ENCODE data around the gene CATSPERZ. TPM values are rescaled to one million over a fixed set of nuclear protein-coding genes. Genes with fewer than 3 reads are reported as not detected.

Gene CATSPERZ
- polyA plus RNA-seq, 3 donors: 0.15 TPM; not detected in 1

DNA sequence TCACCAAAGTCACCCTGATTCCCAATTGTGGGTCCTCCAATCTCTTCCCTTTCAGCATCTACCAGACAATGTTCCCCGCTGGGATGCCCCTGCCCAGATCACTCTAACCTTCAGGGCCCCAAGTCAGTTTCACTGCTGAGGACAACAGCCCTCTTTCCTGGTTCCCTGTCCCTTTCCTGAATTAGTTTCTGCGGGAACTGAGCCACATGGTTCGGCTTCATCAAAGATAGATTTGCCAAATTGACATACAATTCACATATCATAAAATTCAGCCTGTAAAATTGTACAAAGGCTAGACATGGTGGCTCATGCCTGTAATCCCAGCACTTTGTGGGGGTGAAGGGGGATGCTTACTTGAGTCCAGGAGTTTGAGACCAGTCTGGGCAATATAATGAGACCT lies 27.8 kb downstream of the CATSPERZ start:
- no peak overlapping the region for H3K27ac ChIP-seq (ENCODE audit: low read depth, low read length)
- WGBS, 3 donors: 75 to 86% (median 82%) methylated on average over 3 of the region's 3 CpGs

DNA sequence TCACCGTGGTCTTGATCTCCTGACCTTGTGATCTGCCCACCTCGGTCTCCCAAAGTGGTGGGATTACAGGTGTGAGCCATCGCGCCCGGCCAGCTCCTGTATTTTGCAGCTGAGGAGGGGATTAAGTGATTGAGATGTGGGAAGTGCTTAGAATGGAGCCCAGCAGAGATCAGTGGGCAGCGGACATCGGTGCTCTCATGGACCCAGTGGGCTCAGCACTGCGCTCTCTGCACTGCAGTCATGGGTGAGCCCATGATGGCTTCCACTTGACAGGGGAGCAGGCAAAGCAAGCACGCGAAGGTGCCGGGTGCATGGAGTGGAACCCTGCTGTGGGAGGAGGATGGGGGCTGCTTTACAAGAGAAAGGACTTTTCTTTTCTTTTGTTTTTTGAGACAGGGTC lies 30.7 kb downstream of the CATSPERZ start:
- 83 to 90% (median 87%) methylated on average over 11 of the region's 11 CpGs for WGBS, 3 donors
- no peak overlapping the region for H3K27ac ChIP-seq (ENCODE audit: low read depth, low read length)

DNA sequence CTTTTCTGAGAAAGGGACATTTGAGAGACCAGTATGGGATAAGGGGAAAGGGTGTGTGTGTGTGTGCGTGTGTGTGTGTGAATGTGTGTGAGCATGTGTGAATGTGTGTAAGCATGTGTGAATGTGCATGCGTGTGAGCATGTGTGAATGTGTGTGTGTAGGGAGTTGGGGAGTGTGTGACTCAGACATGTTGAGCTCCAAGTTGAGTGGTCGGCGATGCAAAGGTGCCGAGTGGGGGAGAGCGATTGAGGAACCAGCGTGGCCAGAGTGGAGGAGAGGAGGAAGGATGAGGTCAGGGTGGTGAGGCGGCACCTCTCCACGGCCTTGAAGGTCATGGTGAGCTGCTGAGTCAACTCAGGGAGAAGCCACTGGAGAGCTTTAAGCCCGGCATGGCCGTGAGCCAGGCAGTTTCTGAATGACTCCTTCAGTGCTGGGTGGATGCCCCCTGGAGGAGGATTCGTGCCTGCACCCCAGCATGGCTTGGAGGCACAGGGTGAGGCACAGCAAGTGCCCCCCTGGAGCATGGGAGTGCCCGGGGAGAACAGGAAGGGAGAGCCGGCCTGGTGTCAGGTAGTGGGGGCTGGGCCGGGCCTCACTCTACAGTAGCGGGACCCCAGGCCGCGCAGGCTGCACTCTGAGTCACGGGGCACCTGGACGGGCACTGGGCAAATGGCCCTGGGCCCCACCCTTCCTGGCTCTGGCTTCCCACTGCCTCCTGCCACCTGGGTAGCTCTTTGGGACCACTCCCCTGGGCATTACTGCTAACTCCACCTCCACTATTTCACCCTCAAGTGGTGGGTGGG lies 31.6 kb downstream of the CATSPERZ start:
- no peak overlapping the region for H3K27ac ChIP-seq (ENCODE audit: low read depth, low read length)
- WGBS, 3 donors: 21 to 29% (median 23%) methylated on average over 15 to 20 of the region's 20 CpGs

GRCh38 chr11:64333556-64333955 lies 33.4 kb downstream of the CATSPERZ start:
- whole genome bisulfite sequencing, 3 donors: 91 to 94% (median 94%) methylated on average over 8 of the region's 8 CpGs

DNA sequence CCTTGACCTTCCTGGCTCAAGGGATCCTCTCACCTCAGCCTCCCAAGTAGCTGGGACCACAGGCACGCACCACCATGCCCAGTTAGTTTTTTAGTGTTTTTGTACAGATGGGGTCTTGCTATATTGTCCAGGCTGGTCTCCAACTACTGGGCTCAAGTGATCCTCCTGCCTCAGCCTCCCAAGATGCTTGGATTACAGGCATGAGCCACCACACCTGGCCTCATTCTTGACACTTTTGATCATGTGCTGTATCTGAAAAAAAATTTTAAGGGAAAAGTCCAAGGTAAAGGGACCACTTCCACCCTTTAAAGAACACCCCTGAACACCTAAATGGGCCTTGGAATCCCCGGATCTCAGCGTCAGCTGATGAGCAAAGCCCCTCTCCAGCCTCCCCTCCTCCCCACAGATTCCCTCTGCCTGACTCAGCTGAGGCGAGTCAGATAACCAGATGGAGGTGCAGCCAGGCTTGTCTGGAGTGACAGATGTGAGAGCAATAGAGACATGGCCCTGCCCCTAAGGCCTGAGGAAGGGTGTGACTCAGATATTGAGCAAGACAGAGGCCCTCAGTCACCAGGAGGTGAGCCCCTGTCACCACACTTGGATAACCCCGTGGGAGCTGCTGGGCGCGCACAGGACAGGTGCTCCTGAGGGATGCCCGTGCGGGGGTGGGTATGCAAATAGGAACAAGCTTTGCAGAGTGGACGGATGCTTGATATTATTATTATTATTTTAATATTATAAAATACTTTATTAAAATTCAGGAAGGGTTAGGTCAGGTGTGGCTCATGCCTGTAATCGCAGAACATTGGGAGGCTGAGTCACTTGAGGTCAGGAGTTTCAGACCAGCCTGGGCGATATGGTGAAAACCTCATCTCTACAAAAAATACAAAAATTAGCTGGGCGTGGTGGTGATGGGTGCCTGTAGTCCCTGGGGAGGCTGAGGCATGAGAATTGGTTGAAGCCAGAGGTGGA lies 34.9 kb downstream of the CATSPERZ start:
- H3K27ac ChIP-seq (ENCODE audit: low read depth, low read length): no peak overlapping the region
- 57 to 60% (median 57%) methylated on average over 13 of the region's 13 CpGs for WGBS, 3 donors

More at GRCh38 chr11:64333556-64333955, 33.4 kb downstream of the CATSPERZ start:
- H3K27ac ChIP-seq (ENCODE audit: low read depth, low read length): no peak overlapping the region

- WGBS, 3 donors: 68 to 72% (median 68%) methylated on average over 8 of the region's 8 CpGs
- no peak overlapping the region for H3K27ac ChIP-seq (ENCODE audit: low read depth, low read length)
These were observed 37.5 kb downstream of the CATSPERZ start for GRCh38 chr11:64337538-64338249.

DNA sequence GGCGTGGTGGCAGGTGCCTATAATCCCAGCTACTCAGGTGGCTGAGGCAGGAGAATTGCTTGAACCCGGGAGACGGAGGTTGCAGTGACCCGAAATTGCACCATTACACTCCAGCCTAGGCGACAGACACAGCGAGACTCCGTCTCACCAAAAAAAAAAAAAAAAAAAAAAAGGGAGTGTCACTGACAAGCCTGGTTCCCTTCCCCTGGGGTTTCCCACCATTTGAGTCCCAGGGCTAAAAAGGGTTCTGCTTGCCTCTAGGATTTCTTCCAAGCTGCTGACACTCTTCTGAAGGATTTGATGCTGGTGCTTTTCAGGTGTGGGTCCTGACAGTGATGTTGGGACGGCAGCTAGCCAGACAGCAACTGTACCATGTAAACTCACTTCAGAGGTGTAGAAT lies 38.6 kb downstream of the CATSPERZ start:
- WGBS, 3 donors: 78 to 88% (median 80%) methylated on average over 8 of the region's 8 CpGs
- no peak overlapping the region for H3K27ac ChIP-seq (ENCODE audit: low read depth, low read length)

DNA sequence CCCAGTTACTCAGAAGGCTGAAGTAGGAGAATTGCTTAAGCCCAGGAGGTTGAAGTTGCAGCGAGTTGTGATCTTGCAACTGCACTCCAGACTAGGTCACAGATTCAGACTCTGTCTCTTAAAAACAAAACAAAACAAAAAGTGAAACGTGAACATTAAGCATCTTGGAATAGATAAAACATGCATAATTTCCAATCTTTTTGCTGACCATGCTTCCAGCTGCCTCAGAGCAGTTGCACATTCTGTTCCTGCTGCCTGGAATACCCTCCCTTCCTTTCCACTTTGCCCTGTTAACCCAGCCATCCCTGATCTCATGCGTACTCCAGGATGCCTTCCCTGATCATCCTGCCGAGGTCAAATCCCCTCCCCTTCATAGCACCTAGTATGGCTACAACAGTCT lies 39.1 kb downstream of the CATSPERZ start:
- WGBS, 3 donors: 51 to 72% (median 63%) methylated on average over 4 of the region's 4 CpGs
- H3K27ac ChIP-seq (ENCODE audit: low read depth, low read length): no peak overlapping the region

GRCh38 chr11:64339754-64340408 lies 39.7 kb downstream of the CATSPERZ start, which contains the start of gene CCDC88B:
CCDC88B (plus strand) TSS chr11:64340204; CDS start chr11:64340267, 63 bp downstream.
- no peak within 1 kb of the TSS for H3K27ac ChIP-seq (ENCODE audit: low read depth, low read length)
- 44 to 87% (median 62%) methylated on average over 16 of the region's 16 CpGs for WGBS, 3 donors

- 24 to 32% (median 29%) methylated on average over 28 to 33 of the region's 33 CpGs for WGBS, 3 donors
- H3K27ac ChIP-seq (ENCODE audit: low read depth, low read length): no peak overlapping the region
These were observed 40.6 kb downstream of the CATSPERZ start for GRCh38 chr11:64340671-64341335.

- 61 to 86% (median 68%) methylated on average over 18 to 21 of the region's 21 CpGs for WGBS, 3 donors
- H3K27ac ChIP-seq (ENCODE audit: low read depth, low read length): no peak overlapping the region
These were observed 41.3 kb downstream of the CATSPERZ start for GRCh38 chr11:64341429-64341828.

DNA sequence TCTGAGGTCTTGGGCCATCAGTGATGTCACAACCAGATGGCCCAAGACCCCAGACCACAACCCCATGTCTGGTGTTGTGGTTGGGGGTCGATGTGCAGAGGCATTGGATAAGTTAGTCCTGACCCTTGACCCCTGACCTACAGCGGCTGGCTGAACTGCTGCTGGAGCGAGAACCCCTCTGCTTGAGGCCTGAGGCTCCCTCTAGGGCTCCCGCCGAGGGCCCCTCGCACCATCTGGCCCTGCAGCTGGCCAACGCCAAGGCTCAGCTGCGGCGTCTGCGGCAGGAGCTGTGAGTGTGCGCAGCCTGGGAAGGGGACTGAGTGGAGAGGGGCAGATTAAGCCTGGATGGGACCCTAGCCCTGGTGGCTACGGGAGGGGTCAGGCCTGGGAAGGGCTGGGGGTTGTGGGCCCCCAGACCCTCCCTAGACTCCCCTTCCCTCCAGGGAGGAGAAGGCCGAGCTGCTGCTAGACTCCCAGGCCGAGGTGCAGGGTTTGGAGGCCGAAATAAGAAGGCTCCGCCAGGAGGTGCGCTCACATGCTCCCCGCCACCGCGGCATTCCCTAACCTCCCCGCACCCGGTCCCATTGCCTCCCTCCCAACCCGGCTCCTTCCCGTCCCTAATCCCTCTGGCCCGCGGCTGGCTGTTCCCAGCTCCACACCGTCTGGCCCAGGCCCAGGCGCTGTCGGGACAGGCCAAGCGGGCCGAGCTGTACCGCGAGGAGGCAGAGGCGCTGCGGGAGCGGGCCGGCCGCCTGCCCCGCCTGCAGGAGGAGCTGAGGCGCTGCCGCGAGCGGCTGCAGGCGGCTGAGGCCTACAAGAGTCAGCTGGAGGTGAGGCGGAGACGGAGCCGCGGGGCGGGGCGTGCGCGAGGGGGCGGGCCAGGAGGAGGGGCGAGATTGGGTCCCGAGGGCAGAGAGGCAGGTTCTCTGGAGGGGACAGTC lies 42.0 kb downstream of the CATSPERZ start:
- H3K27ac ChIP-seq (ENCODE audit: low read depth, low read length): no peak overlapping the region
- 18 to 23% (median 21%) methylated on average over 50 to 55 of the region's 55 CpGs for WGBS, 3 donors

DNA sequence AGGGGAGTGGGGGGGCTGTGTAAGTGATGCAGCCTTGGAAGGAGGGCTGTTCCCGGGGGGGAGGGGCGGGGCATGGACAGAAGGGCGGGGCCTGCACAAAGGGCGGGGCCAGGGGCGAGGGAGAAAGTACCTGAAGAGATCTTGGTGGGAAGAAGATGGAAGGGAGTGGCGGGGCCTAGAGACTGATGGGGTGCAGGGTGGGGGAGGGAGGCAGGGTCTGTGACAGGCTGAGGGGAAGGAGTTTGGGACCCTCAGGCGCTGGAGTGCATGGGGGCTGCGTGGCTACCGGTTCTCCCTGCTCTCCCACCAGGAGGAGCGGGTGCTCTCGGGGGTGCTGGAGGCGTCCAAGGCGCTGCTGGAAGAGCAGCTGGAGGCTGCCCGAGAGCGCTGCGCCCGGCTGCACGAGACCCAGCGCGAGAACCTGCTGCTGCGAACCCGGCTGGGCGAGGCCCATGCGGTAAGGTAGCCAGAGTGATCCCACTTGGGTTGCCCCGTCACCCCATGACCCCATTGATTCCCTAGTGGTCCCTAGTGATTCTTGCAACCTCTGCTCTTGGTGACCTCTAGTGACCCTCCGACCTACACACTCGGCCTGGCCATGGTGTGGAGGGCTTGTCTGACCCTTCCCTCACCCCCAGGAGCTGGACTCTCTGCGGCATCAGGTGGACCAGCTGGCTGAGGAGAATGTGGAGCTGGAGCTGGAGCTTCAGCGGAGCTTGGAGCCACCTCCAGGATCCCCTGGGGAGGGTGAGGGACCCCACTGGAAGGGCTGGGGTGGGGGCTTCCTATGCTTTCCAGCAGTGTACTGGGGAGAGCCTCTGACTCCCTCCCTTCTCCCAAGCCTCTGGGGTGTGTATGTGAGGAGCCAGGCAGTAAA lies 42.9 kb downstream of the CATSPERZ start:
- 64 to 69% (median 65%) methylated on average over 17 to 29 of the region's 29 CpGs for WGBS, 3 donors
- no peak overlapping the region for H3K27ac ChIP-seq (ENCODE audit: low read depth, low read length)

GRCh38 chr11:64343767-64344559 lies 43.8 kb downstream of the CATSPERZ start:
- H3K27ac ChIP-seq (ENCODE audit: low read depth, low read length): no peak overlapping the region
- 78 to 88% (median 87%) methylated on average over 16 to 18 of the region's 18 CpGs for WGBS, 3 donors

GRCh38 chr11:64344787-64345186 lies 44.6 kb downstream of the CATSPERZ start:
- 94 to 95% (median 95%) methylated on average over 23 to 28 of the region's 28 CpGs for WGBS, 3 donors
- H3K27ac ChIP-seq (ENCODE audit: low read depth, low read length): no peak overlapping the region

Measured in adipose tissue (tissue), 3 donors.